ENCODE results near the gene HEG1. TPM values are rescaled to one million over a fixed set of nuclear protein-coding genes. Genes with fewer than 3 reads are reported as not detected.

The HEG1 gene
- total RNA-seq, 2 experiments from 2014 or later, result 58.6 to 61.7 TPM

- peaks cover 20% of the 10 kb centered on the region for H3K4me1 Mint-ChIP-seq (ENCODE audit: low read depth)
- ChIA-PET POLR2A (no interaction called here), CTCF (interaction anchor here (1.7 kb wide), 2 partner anchors 209 to 232 kb away, joined by 4 to 6 read pairs; no protein-coding TSS in a partner anchor)
- no peak overlapping the region for H3K4me3 Mint-ChIP-seq
- ATAC-seq (no peak), DNase-seq (no peak)
- no peak overlapping the region for H3K27ac Mint-ChIP-seq
- peaks cover 66% of the 10 kb centered on the region for H3K36me3 Mint-ChIP-seq (ENCODE audit: low read depth)
- H3K9me3 Mint-ChIP-seq (ENCODE audit: insufficient read depth), result no peaks in the 10 kb centered on the region
- no peaks in the 10 kb centered on the region for H3K27me3 Mint-ChIP-seq (ENCODE audit: low read depth)
Measured at GRCh38 chr3:124993466-124993865, 62.3 kb downstream of the HEG1 start.

- ATAC-seq (no peak), DNase-seq (no peak)
- Mint-ChIP-seq H3K27me3 (ENCODE audit: low read depth) (no peaks in the 10 kb centered on the region), H3K36me3 (ENCODE audit: low read depth) (peaks cover 57% of the 10 kb centered on the region), H3K9me3 (ENCODE audit: insufficient read depth) (no peaks in the 10 kb centered on the region), H3K27ac (no peak overlapping the region), H3K4me1 (ENCODE audit: low read depth) (peaks cover 18% of the 10 kb centered on the region), H3K4me3 (no peak overlapping the region)
- ChIA-PET CTCF (interaction anchor here (1.7 kb wide), 1 partner anchor 210 kb away, joined by 6 read pairs; no protein-coding TSS in a partner anchor), POLR2A (no interaction called here)
Measured at GRCh38 chr3:124992041-124992440, 63.8 kb downstream of the HEG1 start.

GRCh38 chr3:124986192-124987143, 69.3 kb downstream of the HEG1 start:
- peaks cover 2% of the 10 kb centered on the region for H3K4me1 Mint-ChIP-seq (ENCODE audit: low read depth)
- no peak for DNase-seq
- H3K4me3 Mint-ChIP-seq, result no peak overlapping the region
- peaks cover 52% of the 10 kb centered on the region for H3K36me3 Mint-ChIP-seq (ENCODE audit: low read depth)
- H3K9me3 Mint-ChIP-seq (ENCODE audit: insufficient read depth), result no peaks in the 10 kb centered on the region
- no peak for ATAC-seq
- POLR2A ChIA-PET, result no interaction called here
- CTCF ChIA-PET, result interaction anchor here (0.7 to 1.0 kb wide), 2 partner anchors 68 to 226 kb away, joined by 3 read pairs; no protein-coding TSS in a partner anchor
- peak overlapping the region; percentile 25 for H3K27ac Mint-ChIP-seq
- no peaks in the 10 kb centered on the region for H3K27me3 Mint-ChIP-seq (ENCODE audit: low read depth)

GRCh38 chr3:124985349-124985748, 70.4 kb downstream of the HEG1 start:
- Mint-ChIP-seq H3K4me3 (no peak overlapping the region), H3K36me3 (ENCODE audit: low read depth) (peaks cover 49% of the 10 kb centered on the region), H3K9me3 (ENCODE audit: insufficient read depth) (no peaks in the 10 kb centered on the region), H3K27ac (no peak overlapping the region), H3K27me3 (ENCODE audit: low read depth) (no peaks in the 10 kb centered on the region), H3K4me1 (ENCODE audit: low read depth) (peaks cover 2% of the 10 kb centered on the region)
- ChIA-PET POLR2A (no interaction called here), CTCF (no interaction called here)
- ATAC-seq (no peak), DNase-seq (no peak)

GRCh38 chr3:124984754-124985153, 71.0 kb downstream of the HEG1 start:
- ATAC-seq (no peak), DNase-seq (no peak)
- ChIA-PET POLR2A (no interaction called here), CTCF (no interaction called here)
- H3K27ac Mint-ChIP-seq, result no peak overlapping the region
- H3K4me3 Mint-ChIP-seq, result no peak overlapping the region
- no peaks in the 10 kb centered on the region for H3K27me3 Mint-ChIP-seq (ENCODE audit: low read depth)
- no peaks in the 10 kb centered on the region for H3K9me3 Mint-ChIP-seq (ENCODE audit: insufficient read depth)
- peaks cover 2% of the 10 kb centered on the region for H3K4me1 Mint-ChIP-seq (ENCODE audit: low read depth)
- H3K36me3 Mint-ChIP-seq (ENCODE audit: low read depth), result peaks cover 46% of the 10 kb centered on the region

GRCh38 chr3:124982855-124983254, 72.9 kb downstream of the HEG1 start:
- POLR2A ChIA-PET, result interaction anchor here (0.6 kb wide), 1 partner anchor 9 kb away, joined by 3 read pairs; no protein-coding TSS in a partner anchor
- ATAC-seq, result no peak
- no peak for DNase-seq
- no peaks in the 10 kb centered on the region for H3K9me3 Mint-ChIP-seq (ENCODE audit: insufficient read depth)
- peaks cover 2% of the 10 kb centered on the region for H3K4me1 Mint-ChIP-seq (ENCODE audit: low read depth)
- CTCF ChIA-PET, result interaction anchor here (1.4 kb wide), 1 partner anchor 12 kb away, joined by 3 read pairs; no protein-coding TSS in a partner anchor
- no peaks in the 10 kb centered on the region for H3K27me3 Mint-ChIP-seq (ENCODE audit: low read depth)
- H3K4me3 Mint-ChIP-seq, result no peak overlapping the region
- H3K27ac Mint-ChIP-seq, result no peak overlapping the region
- peaks cover 42% of the 10 kb centered on the region for H3K36me3 Mint-ChIP-seq (ENCODE audit: low read depth)

GRCh38 chr3:124981472-124981871, 74.3 kb downstream of the HEG1 start:
- no peak for ATAC-seq
- H3K4me1 Mint-ChIP-seq (ENCODE audit: low read depth), result peaks cover 3% of the 10 kb centered on the region
- peaks cover 54% of the 10 kb centered on the region for H3K36me3 Mint-ChIP-seq (ENCODE audit: low read depth)

GRCh38 chr3:124978627-124979026, 77.2 kb downstream of the HEG1 start:
- Mint-ChIP-seq H3K9me3 (ENCODE audit: insufficient read depth) (no peaks in the 10 kb centered on the region), H3K27me3 (ENCODE audit: low read depth) (no peaks in the 10 kb centered on the region), H3K4me3 (no peak overlapping the region), H3K36me3 (ENCODE audit: low read depth) (peaks cover 59% of the 10 kb centered on the region), H3K27ac (no peak overlapping the region), H3K4me1 (ENCODE audit: low read depth) (peaks cover 21% of the 10 kb centered on the region)
- no peak for ATAC-seq
- DNase-seq, result no peak
- ChIA-PET CTCF (no interaction called here), POLR2A (no interaction called here)

More at GRCh38 chr3:124981472-124981871, 74.3 kb downstream of the HEG1 start:
- no peaks in the 10 kb centered on the region for H3K27me3 Mint-ChIP-seq (ENCODE audit: low read depth)
- no peak overlapping the region for H3K27ac Mint-ChIP-seq
- ChIA-PET CTCF (no interaction called here), POLR2A (no interaction called here)
- no peak overlapping the region for H3K4me3 Mint-ChIP-seq
- DNase-seq, result no peak
- no peaks in the 10 kb centered on the region for H3K9me3 Mint-ChIP-seq (ENCODE audit: insufficient read depth)

- CTCF ChIA-PET, result no interaction called here
- ATAC-seq, result no peak
- no peak for DNase-seq
Measured at GRCh38 chr3:124976383-124976782, 79.4 kb downstream of the HEG1 start.

GRCh38 chr3:124974691-124975090, 81.1 kb downstream of the HEG1 start:
- DNase-seq (no peak), ATAC-seq (no peak)
- Mint-ChIP-seq H3K4me3 (no peak overlapping the region), H3K27ac (no peak overlapping the region), H3K4me1 (ENCODE audit: low read depth) (peaks cover 26% of the 10 kb centered on the region), H3K27me3 (ENCODE audit: low read depth) (no peaks in the 10 kb centered on the region), H3K36me3 (ENCODE audit: low read depth) (peaks cover 72% of the 10 kb centered on the region), H3K9me3 (ENCODE audit: insufficient read depth) (no peaks in the 10 kb centered on the region)
- CTCF ChIA-PET, result no interaction called here
- POLR2A ChIA-PET, result no interaction called here

More at GRCh38 chr3:124976383-124976782, 79.4 kb downstream of the HEG1 start:
- POLR2A ChIA-PET, result no interaction called here
- no peak overlapping the region for H3K27ac Mint-ChIP-seq
- no peaks in the 10 kb centered on the region for H3K27me3 Mint-ChIP-seq (ENCODE audit: low read depth)
- peaks cover 63% of the 10 kb centered on the region for H3K36me3 Mint-ChIP-seq (ENCODE audit: low read depth)
- H3K4me1 Mint-ChIP-seq (ENCODE audit: low read depth), result peaks cover 24% of the 10 kb centered on the region
- no peak overlapping the region for H3K4me3 Mint-ChIP-seq
- no peaks in the 10 kb centered on the region for H3K9me3 Mint-ChIP-seq (ENCODE audit: insufficient read depth)

GRCh38 chr3:124973290-124973689, 82.5 kb downstream of the HEG1 start:
- H3K9me3 Mint-ChIP-seq (ENCODE audit: insufficient read depth), result no peaks in the 10 kb centered on the region
- ChIA-PET CTCF (no interaction called here), POLR2A (no interaction called here)
- no peak overlapping the region for H3K27ac Mint-ChIP-seq
- DNase-seq (no peak), ATAC-seq (no peak)
- no peaks in the 10 kb centered on the region for H3K27me3 Mint-ChIP-seq (ENCODE audit: low read depth)
- no peak overlapping the region for H3K4me3 Mint-ChIP-seq
- H3K36me3 Mint-ChIP-seq (ENCODE audit: low read depth), result peaks cover 79% of the 10 kb centered on the region
- peaks cover 32% of the 10 kb centered on the region for H3K4me1 Mint-ChIP-seq (ENCODE audit: low read depth)

- ChIA-PET CTCF (interaction anchor here (1.2 kb wide), 1 partner anchor 23 kb away, joined by 5 read pairs; no protein-coding TSS in a partner anchor), POLR2A (no interaction called here)
- no peak for DNase-seq
- Mint-ChIP-seq H3K27me3 (ENCODE audit: low read depth) (no peaks in the 10 kb centered on the region), H3K4me1 (ENCODE audit: low read depth) (peaks cover 32% of the 10 kb centered on the region), H3K36me3 (ENCODE audit: low read depth) (peaks cover 73% of the 10 kb centered on the region), H3K4me3 (no peak overlapping the region), H3K9me3 (ENCODE audit: insufficient read depth) (no peaks in the 10 kb centered on the region), H3K27ac (no peak overlapping the region)
- ATAC-seq, result no peak
Measured at GRCh38 chr3:124972457-124972856, 83.3 kb downstream of the HEG1 start.

Measured in activated CD8-positive, alpha-beta T cell treated with anti-CD3 and anti-CD28 coated beads, Interleukin-2, amount 10 ng/mL, durations not matched to agents 7 days and 5 days (primary cell).